CD8-positive, alpha-beta memory T cell (primary cell): ENCODE measurements around the gene NSUN2. TPM values are rescaled to one million over a fixed set of nuclear protein-coding genes. Genes with fewer than 3 reads are reported as not detected.

Experiments used
- CTCF ChIA-PET: fragments of 350-600 bp; sonication (Branson Sonifier 250); formaldehyde crosslinking; loops from one replicate; lab custom pipeline; 2021; ENCODE audit warnings: antibody characterized with exemption; lab: Charles Lee
- POLR2A ChIA-PET: fragments of 350-600 bp; sonication (Branson Sonifier 250); formaldehyde crosslinking; loops from one replicate; lab custom pipeline; 2021; ENCODE audit warnings: antibody characterized with exemption; lab: Charles Lee
- DNase-seq, 5 donors: peaks; one replicate each; pipeline versions ENCODE4 v3.0.0 to v3.0.0-alpha.2; 2020 to 2022; ENCODE audit warnings: mixed read lengths in 1 of 5
- H3K27ac ChIP-seq: one replicate; pipeline ENCODE4 v1.7.0; 2013; ENCODE audit warnings: low read depth, mild to moderate bottlenecking, low read length, moderate library complexity
- H3K27me3 ChIP-seq: 2 replicates; pipeline ENCODE4 v1.7.0; 2013; ENCODE audit warnings: low read length, mild to moderate bottlenecking; ENCODE audit not compliant: insufficient read depth, poor library complexity, severe bottlenecking
- H3K36me3 ChIP-seq: 2 replicates; pipeline ENCODE4 v1.7.0; 2013; ENCODE audit warnings: mild to moderate bottlenecking, low read length, moderate library complexity; ENCODE audit not compliant: insufficient read depth
- H3K4me1 ChIP-seq: 2 replicates; pipeline ENCODE4 v1.7.0; 2013; ENCODE audit warnings: mild to moderate bottlenecking, low read length, moderate library complexity; ENCODE audit not compliant: insufficient read depth
- H3K4me3 ChIP-seq: 2 replicates; pipeline ENCODE4 v1.7.0; 2013; ENCODE audit warnings: mild to moderate bottlenecking, low read length
- H3K9me3 ChIP-seq: 2 replicates; pipeline ENCODE4 v1.7.0; 2013; ENCODE audit warnings: mild to moderate bottlenecking, low read length
- H3K27ac Mint-ChIP-seq, 8 donors: one replicate each; pipeline ENCODE4 v1.8.0; 2020 to 2021; ENCODE audit warnings: mixed read lengths in 8 of 8, mild to moderate bottlenecking in 6 of 8, inconsistent platforms in 3 of 8, moderate library complexity in 3 of 8
- H3K27me3 Mint-ChIP-seq, 2 donors: one replicate each; pipeline ENCODE4 v1.8.0; 2020 to 2021; ENCODE audit warnings: mixed read lengths in 2 of 2, mild to moderate bottlenecking in 1 of 2, moderate library complexity in 1 of 2
- H3K36me3 Mint-ChIP-seq, 3 donors: one replicate each; pipeline ENCODE4 v1.8.0; 2020 to 2021; ENCODE audit warnings: mixed read lengths in 3 of 3, inconsistent platforms in 1 of 3, mild to moderate bottlenecking in 1 of 3
- H3K4me1 Mint-ChIP-seq, 3 donors: one replicate each; pipeline ENCODE4 v1.8.0; 2020 to 2021; ENCODE audit warnings: mixed read lengths in 3 of 3, inconsistent platforms in 1 of 3, mild to moderate bottlenecking in 1 of 3
- H3K4me3 Mint-ChIP-seq, 7 donors: one replicate each; pipeline ENCODE4 v1.8.0; 2020 to 2021; ENCODE audit warnings: mixed read lengths in 7 of 7, mild to moderate bottlenecking in 6 of 7, moderate library complexity in 4 of 7, inconsistent platforms in 2 of 7
- H3K9me3 Mint-ChIP-seq, 5 donors: one replicate each; pipeline ENCODE4 v1.8.0; 2020 to 2022; ENCODE audit warnings: mixed read lengths in 5 of 5, mild to moderate bottlenecking in 3 of 5, moderate library complexity in 2 of 5, inconsistent platforms in 1 of 5
- polyA plus RNA-seq: library from polyadenylated mRNA; unstranded; fragments of 300-500 nt; fragmentation: Illumina TruSeq; gene quantifications from one replicate; pipeline ENCODE4 v1.2.3, GENCODE V29; 2021
- total RNA-seq, 2 experiments: library from RNA; stranded (reverse); gene quantifications; one replicate each; pipeline ENCODE4 v1.2.3, GENCODE V29; 2021

NSUN2 gene
- total and polyA plus RNA-seq, 3 experiments from 2014 or later: 40.5 to 124 (median 120) TPM

- Histone ChIP-seq H3K27me3 (no peaks in the 10 kb centered on the region), H3K36me3 (no peaks in the 10 kb centered on the region), H3K4me3 (no peak overlapping the region), H3K27ac (no peak overlapping the region), H3K4me1 (no peaks in the 10 kb centered on the region), H3K9me3 (no peaks in the 10 kb centered on the region)
- ChIA-PET CTCF (no interaction called here), POLR2A (no interaction called here)
- Mint-ChIP-seq H3K4me3 (no peak overlapping the region), H3K27ac (peak overlapping the region in 1 of 8 donors; percentile 25), H3K36me3 (peaks cover 0 to 3% (median 3%) of the 10 kb centered on the region in 3 donors), H3K9me3 (no peaks in the 10 kb centered on the region), H3K4me1 (peaks cover 6 to 16% (median 7%) of the 10 kb centered on the region in 3 donors), H3K27me3 (peaks cover 0 to 2% of the 10 kb centered on the region in 2 donors)
- no peak for DNase-seq
Observed at GRCh38 chr5:6638236-6638635, 5.4 kb upstream of the NSUN2 start.

GRCh38 chr5:6637590-6637989 lies 4.7 kb upstream of the NSUN2 start:
- H3K4me1 Mint-ChIP-seq: peaks cover 6 to 16% (median 9%) of the 10 kb centered on the region in 3 donors
- Histone ChIP-seq H3K9me3 (no peaks in the 10 kb centered on the region), H3K27me3 (no peaks in the 10 kb centered on the region), H3K4me1 (no peaks in the 10 kb centered on the region), H3K36me3 (no peaks in the 10 kb centered on the region), H3K27ac (no peak overlapping the region), H3K4me3 (no peak overlapping the region)
- H3K27ac Mint-ChIP-seq: no peak overlapping the region
- peaks cover 0 to 6% (median 1%) of the 10 kb centered on the region in 3 donors for H3K36me3 Mint-ChIP-seq
- H3K9me3 Mint-ChIP-seq: no peaks in the 10 kb centered on the region
- ChIA-PET CTCF (no interaction called here), POLR2A (no interaction called here)
- peaks cover 0 to 2% of the 10 kb centered on the region in 2 donors for H3K27me3 Mint-ChIP-seq
- no peak for DNase-seq
- H3K4me3 Mint-ChIP-seq: peak overlapping the region in 1 of 7 donors; percentile 79

- H3K4me1 ChIP-seq: peaks cover 3% of the 10 kb centered on the region
- no peak overlapping the region for H3K4me3 ChIP-seq
- no peaks in the 10 kb centered on the region for H3K9me3 ChIP-seq
- no peaks in the 10 kb centered on the region for H3K36me3 ChIP-seq
- no peak overlapping the region for H3K27ac Mint-ChIP-seq
- peaks cover 0 to 2% of the 10 kb centered on the region in 2 donors for H3K27me3 Mint-ChIP-seq
- H3K27me3 ChIP-seq: no peaks in the 10 kb centered on the region
- CTCF ChIA-PET: no interaction called here
- peak overlapping the region in 1 of 7 donors; percentile 79 for H3K4me3 Mint-ChIP-seq
- H3K36me3 Mint-ChIP-seq: peaks cover 0 to 11% (median 1%) of the 10 kb centered on the region in 3 donors
- peaks cover 11 to 21% (median 15%) of the 10 kb centered on the region in 3 donors for H3K4me1 Mint-ChIP-seq
- H3K27ac ChIP-seq: no peak overlapping the region
- POLR2A ChIA-PET: no interaction called here
- H3K9me3 Mint-ChIP-seq: no peaks in the 10 kb centered on the region
- DNase-seq: no peak
Observed at GRCh38 chr5:6637022-6637421, 4.2 kb upstream of the NSUN2 start.

- Histone ChIP-seq H3K27ac (no peak overlapping the region), H3K36me3 (no peaks in the 10 kb centered on the region), H3K4me3 (no peak overlapping the region), H3K9me3 (no peaks in the 10 kb centered on the region), H3K4me1 (peaks cover 11% of the 10 kb centered on the region), H3K27me3 (no peaks in the 10 kb centered on the region)
- no peak overlapping the region for H3K4me3 Mint-ChIP-seq
- no peak overlapping the region for H3K27ac Mint-ChIP-seq
- peaks cover 0 to 13% (median 2%) of the 10 kb centered on the region in 3 donors for H3K36me3 Mint-ChIP-seq
- H3K27me3 Mint-ChIP-seq: peaks cover 0 to 2% of the 10 kb centered on the region in 2 donors
- no peak for DNase-seq
- H3K9me3 Mint-ChIP-seq: no peaks in the 10 kb centered on the region
- CTCF ChIA-PET: no interaction called here
- H3K4me1 Mint-ChIP-seq: peaks cover 18 to 29% (median 22%) of the 10 kb centered on the region in 3 donors
- POLR2A ChIA-PET: no interaction called here
Observed at GRCh38 chr5:6636293-6636692, 3.4 kb upstream of the NSUN2 start.

GRCh38 chr5:6634788-6635430 lies 2.1 kb upstream of the NSUN2 start:
- Histone ChIP-seq H3K4me1 (peaks cover 15% of the 10 kb centered on the region), H3K27me3 (no peaks in the 10 kb centered on the region), H3K4me3 (no peak overlapping the region), H3K27ac (no peak overlapping the region), H3K36me3 (no peaks in the 10 kb centered on the region), H3K9me3 (no peaks in the 10 kb centered on the region)
- peak overlapping the region in 1 of 8 donors; percentile 80 for H3K27ac Mint-ChIP-seq
- peaks cover 4 to 27% (median 6%) of the 10 kb centered on the region in 3 donors for H3K36me3 Mint-ChIP-seq
- peak overlapping the region in 5 of 7 donors; percentile 12 to 98 (median 75) for H3K4me3 Mint-ChIP-seq
- CTCF ChIA-PET: interaction anchor here (0.9 kb wide), 1 partner anchor 77 kb away, joined by 3 read pairs; no protein-coding TSS in a partner anchor
- POLR2A ChIA-PET: no interaction called here
- DNase-seq: no peak
- H3K27me3 Mint-ChIP-seq: peaks cover 0 to 2% of the 10 kb centered on the region in 2 donors
- no peaks in the 10 kb centered on the region for H3K9me3 Mint-ChIP-seq
- H3K4me1 Mint-ChIP-seq: peaks cover 31 to 42% (median 34%) of the 10 kb centered on the region in 3 donors

- Histone ChIP-seq H3K27me3 (no peaks in the 10 kb centered on the region), H3K4me1 (peaks cover 15% of the 10 kb centered on the region), H3K36me3 (no peaks in the 10 kb centered on the region), H3K9me3 (no peaks in the 10 kb centered on the region), H3K4me3 (no peak overlapping the region), H3K27ac (no peak overlapping the region)
- DNase-seq: no peak
- Mint-ChIP-seq H3K4me3 (peak overlapping the region; percentile 88 to 98 (median 95)), H3K9me3 (no peaks in the 10 kb centered on the region), H3K36me3 (peaks cover 4 to 33% (median 10%) of the 10 kb centered on the region in 3 donors), H3K27ac (peak overlapping the region in 2 of 8 donors; percentile 54 to 80), H3K4me1 (peaks cover 37 to 48% (median 40%) of the 10 kb centered on the region in 3 donors), H3K27me3 (peaks cover 0 to 2% of the 10 kb centered on the region in 2 donors)
- POLR2A ChIA-PET: no interaction called here
- CTCF ChIA-PET: no interaction called here
Observed at GRCh38 chr5:6634306-6634705, 1.5 kb upstream of the NSUN2 start.

GRCh38 chr5:6633469-6634245 lies 813 bp upstream of the NSUN2 start:
- peak overlapping the region in 6 of 8 donors; percentile 54 to 100 (median 78) for H3K27ac Mint-ChIP-seq
- peak in 1 of 5 donors; percentile 3 for DNase-seq
- CTCF ChIA-PET: interaction anchor here (0.9 to 1.9 kb wide), 3 partner anchors 79 to 112 kb away, joined by 4 to 7 read pairs (median 5); partner anchors contain the start of gene TENT4A
- no peaks in the 10 kb centered on the region for H3K9me3 Mint-ChIP-seq
- peak overlapping the region; percentile 88 to 98 (median 95) for H3K4me3 Mint-ChIP-seq
- Histone ChIP-seq H3K4me3 (peak overlapping the region; percentile 67), H3K36me3 (no peaks in the 10 kb centered on the region), H3K27me3 (no peaks in the 10 kb centered on the region), H3K9me3 (no peaks in the 10 kb centered on the region), H3K27ac (peak overlapping the region; percentile 12), H3K4me1 (peaks cover 19% of the 10 kb centered on the region)
- H3K36me3 Mint-ChIP-seq: peaks cover 4 to 39% (median 10%) of the 10 kb centered on the region in 3 donors
- peaks cover 0 to 2% of the 10 kb centered on the region in 2 donors for H3K27me3 Mint-ChIP-seq
- peaks cover 41 to 55% (median 42%) of the 10 kb centered on the region in 3 donors for H3K4me1 Mint-ChIP-seq
- POLR2A ChIA-PET: interaction anchor here (0.7 to 2.5 kb wide), 5 partner anchors 78 to 1212 kb away, joined by 3 to 20 read pairs (median 6); partner anchors contain the start of genes MED10 and TENT4A
